HG03039 (cell line): ENCODE measurements around the gene ACAN.

Source experiments
- ATAC-seq: cut with Tn5 transposase; IDR thresholded peaks from one replicate; pipeline ENCODE4 v1.9.1; 2021; ENCODE audit warnings: mild to moderate bottlenecking, moderate library complexity; ENCODE audit not compliant: unreplicated experiment

The ACAN gene

GRCh38 chr15:88803241-88803919, at the start of gene ACAN:
Gene ACAN (plus strand): TSS chr15:88803436. CDS start chr15:88836207, 32,771 bp downstream.
- ATAC-seq = no peak

- ATAC-seq = no peak
These were observed 46.7 kb upstream of the ACAN start for GRCh38 chr15:88756521-88756920.

GRCh38 chr15:88756921-88757320, 46.3 kb upstream of the ACAN start:
- no peak for ATAC-seq

- no peak for ATAC-seq
These were observed 43.4 kb upstream of the ACAN start for GRCh38 chr15:88759872-88760271.

GRCh38 chr15:88764448-88764847, 38.8 kb upstream of the ACAN start:
- no peak for ATAC-seq

- ATAC-seq = no peak
These were observed 38.0 kb upstream of the ACAN start for GRCh38 chr15:88765212-88765611.

- ATAC-seq = no peak
These were observed 33.9 kb upstream of the ACAN start for GRCh38 chr15:88769161-88769971.

- ATAC-seq = no peak
These were observed 27.5 kb upstream of the ACAN start for GRCh38 chr15:88775776-88776175.

GRCh38 chr15:88776646-88777045, 26.6 kb upstream of the ACAN start:
- ATAC-seq = no peak

GRCh38 chr15:88779944-88780343, 23.3 kb upstream of the ACAN start:
- no peak for ATAC-seq

- ATAC-seq = no peak
These were observed 20.8 kb upstream of the ACAN start for GRCh38 chr15:88782465-88782864.

GRCh38 chr15:88785217-88785616, 18.0 kb upstream of the ACAN start:
- no peak for ATAC-seq

- no peak for ATAC-seq
These were observed 15.2 kb upstream of the ACAN start for GRCh38 chr15:88788036-88788435.

- ATAC-seq = no peak
These were observed 14.4 kb upstream of the ACAN start for GRCh38 chr15:88788816-88789215.

GRCh38 chr15:88790486-88790885, 12.8 kb upstream of the ACAN start:
- no peak for ATAC-seq

GRCh38 chr15:88791637-88792036, 11.6 kb upstream of the ACAN start:
- ATAC-seq = no peak

GRCh38 chr15:88792342-88793282, 10.6 kb upstream of the ACAN start:
- no peak for ATAC-seq

GRCh38 chr15:88794001-88794400, 9.2 kb upstream of the ACAN start:
- ATAC-seq = no peak

GRCh38 chr15:88797663-88798339, 5.4 kb upstream of the ACAN start:
- ATAC-seq = no peak

GRCh38 chr15:88799341-88799740, 3.9 kb upstream of the ACAN start:
- no peak for ATAC-seq

GRCh38 chr15:88800026-88800425, 3.2 kb upstream of the ACAN start:
- no peak for ATAC-seq
